Bronchial epithelial cell (primary cell): ENCODE data around the gene USP32. TPM values are rescaled to one million over a fixed set of nuclear protein-coding genes. Genes with fewer than 3 reads are reported as not detected.

Experiments used
- DNase-seq: peaks from one replicate; pipeline ENCODE4 v3.0.0-alpha.2; 2010; ENCODE audit warnings: low read depth
- FAIRE-seq: peaks from 2 replicates; lab custom pipeline; 2011; peaks lifted over from hg19 to GRCh38; lab: Jason Lieb, UNC
- H3K27me3 ChIP-seq: 2 replicates; pipeline ENCODE4 v1.5.1; 2011; ENCODE audit warnings: low read length; ENCODE audit not compliant: control insufficient read depth, insufficient read depth
- H3K36me3 ChIP-seq: 2 replicates; pipeline ENCODE4 v1.5.1; 2011; ENCODE audit warnings: low read length; ENCODE audit not compliant: control insufficient read depth, insufficient read depth
- H3K4me3 ChIP-seq: 2 replicates; pipeline ENCODE4 v1.5.1; 2011; ENCODE audit warnings: mild to moderate bottlenecking, low read depth, low read length, control low read depth
- CTCF ChIP-seq: IDR thresholded peaks from 2 replicates; pipeline ENCODE4 v1.5.1; 2011; ENCODE audit warnings: mild to moderate bottlenecking, moderate library complexity, low read length, control low read depth, inconsistent platforms; ENCODE audit not compliant: insufficient read depth, severe bottlenecking
- total RNA-seq: library from RNA; depleted of rRNA; stranded (reverse); fragments of >200 nt; gene quantifications from 2 replicates; pipeline ENCODE4 v1.2.1, GENCODE V29; 2014

Gene USP32
- total RNA-seq, 1 donor from 2014 or later, result 35.8 TPM

GRCh38 chr17:60247836-60248461 is 144.0 kb downstream of the USP32 start:
- FAIRE-seq, result no peak
- no peaks in the 10 kb centered on the region for H3K27me3 ChIP-seq
- no peak for DNase-seq
- H3K36me3 ChIP-seq, result no peaks in the 10 kb centered on the region
- H3K4me3 ChIP-seq, result no peak overlapping the region
- TF ChIP-seq CTCF, result no peak

DNA sequence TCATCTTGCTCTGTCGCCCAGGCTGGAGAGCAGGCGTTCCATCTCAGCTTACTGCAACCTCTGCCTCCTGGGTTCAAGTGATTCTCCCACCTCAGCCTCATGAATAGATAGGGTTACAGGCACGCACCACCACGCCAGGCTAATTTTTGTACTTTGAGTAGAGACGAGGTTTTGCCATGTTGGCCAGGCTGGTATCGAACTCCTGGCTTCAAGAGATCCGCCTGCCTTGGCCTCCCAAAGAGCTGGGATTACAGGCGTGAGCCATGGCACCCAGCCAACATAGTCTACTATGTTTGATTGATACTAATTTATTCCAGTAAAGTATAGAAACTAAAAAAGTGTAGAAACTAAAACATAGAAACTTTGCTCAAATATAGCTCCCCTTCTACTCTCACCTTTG is 147.3 kb downstream of the USP32 start:
- no peak for FAIRE-seq
- H3K4me3 ChIP-seq, result no peak overlapping the region
- no peak for DNase-seq
- no peaks in the 10 kb centered on the region for H3K36me3 ChIP-seq
- no peak for TF ChIP-seq CTCF
- no peaks in the 10 kb centered on the region for H3K27me3 ChIP-seq

DNA sequence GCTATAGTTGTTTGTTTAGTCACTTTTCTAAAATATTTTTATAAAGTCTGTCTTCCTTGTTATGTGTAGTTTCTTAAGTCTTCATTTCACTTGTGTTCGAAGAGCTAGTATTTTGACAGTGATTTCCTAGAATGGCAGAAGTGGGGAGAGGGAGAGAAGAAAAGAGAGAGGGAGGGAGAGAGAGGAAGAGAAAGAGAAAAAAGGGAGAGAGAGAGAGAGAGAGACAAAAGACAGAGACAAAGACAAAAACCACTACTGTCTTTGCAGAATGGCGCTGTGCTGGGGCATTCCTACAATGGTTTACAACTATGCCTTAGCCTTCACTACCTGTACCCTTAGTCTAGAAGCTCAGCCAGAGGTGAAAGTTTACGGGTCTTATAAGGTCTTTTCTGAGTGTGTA is 151.6 kb downstream of the USP32 start:
- Histone ChIP-seq H3K36me3 (peaks cover 1% of the 10 kb centered on the region), H3K4me3 (no peak overlapping the region), H3K27me3 (no peaks in the 10 kb centered on the region)
- FAIRE-seq (no peak), DNase-seq (no peak)
- no peak for TF ChIP-seq CTCF

- peak; percentile 38 for DNase-seq
- no peak for TF ChIP-seq CTCF
- no peak overlapping the region for H3K4me3 ChIP-seq
- no peak for FAIRE-seq
- H3K27me3 ChIP-seq, result no peaks in the 10 kb centered on the region
- H3K36me3 ChIP-seq, result peaks cover 2% of the 10 kb centered on the region
Observed at GRCh38 chr17:60231691-60232090, 160.2 kb downstream of the USP32 start.

DNA sequence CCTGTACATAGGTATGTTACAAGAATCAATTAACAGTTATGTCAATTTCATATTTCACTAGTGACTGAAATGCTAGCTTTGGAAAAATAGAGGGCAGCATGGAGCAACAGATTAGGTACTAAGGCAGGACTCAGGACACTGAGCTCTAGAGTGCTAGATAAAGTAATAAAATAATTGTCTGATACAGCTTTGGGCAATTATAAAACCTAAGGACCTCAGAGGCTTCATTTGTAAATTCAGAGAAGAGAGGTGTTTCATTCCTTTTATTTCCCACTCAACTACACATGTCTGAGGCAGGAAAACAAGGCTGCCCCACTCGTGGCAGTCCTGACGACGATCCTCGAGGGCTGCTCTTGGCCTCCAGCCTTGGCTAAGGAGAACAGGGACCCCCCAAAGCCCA is 160.7 kb downstream of the USP32 start:
- no peak overlapping the region for H3K4me3 ChIP-seq
- peaks cover 2% of the 10 kb centered on the region for H3K36me3 ChIP-seq
- FAIRE-seq, result no peak
- TF ChIP-seq CTCF, result peak; percentile 27
- no peaks in the 10 kb centered on the region for H3K27me3 ChIP-seq
- peak; percentile 19 for DNase-seq

GRCh38 chr17:60230358-60230757 is 161.6 kb downstream of the USP32 start:
- Histone ChIP-seq H3K36me3 (peaks cover 3% of the 10 kb centered on the region), H3K4me3 (no peak overlapping the region), H3K27me3 (no peaks in the 10 kb centered on the region)
- TF ChIP-seq CTCF, result no peak
- DNase-seq (no peak), FAIRE-seq (no peak)
